ENCODE results near the gene PDE4D. TPM values are rescaled to one million over a fixed set of nuclear protein-coding genes. Genes with fewer than 3 reads are reported as not detected.

Gene PDE4D
- total RNA-seq, 1 experiment from 2014 or later, result 2.1 TPM

- no peaks in the 10 kb centered on the region for H3K27me3 ChIP-seq (ENCODE audit: insufficient read depth, low read length)
- no peak overlapping the region for H3K56ac ChIP-seq (ENCODE audit: insufficient read length, low read depth, low read length)
- no peak overlapping the region for H3K14ac ChIP-seq (ENCODE audit: insufficient read depth, low read length)
- no peaks in the 10 kb centered on the region for H3K79me1 ChIP-seq (ENCODE audit: insufficient read depth, low read depth, low read length, poor library complexity, severe bottlenecking)
- no peaks in the 10 kb centered on the region for H3K27me3 Mint-ChIP-seq (ENCODE audit: low read depth)
- no peak overlapping the region for H4K8ac ChIP-seq (replicated peaks; ENCODE audit: insufficient read length, low read depth, low read length)
- H3K4me1 Mint-ChIP-seq, result peaks cover 7 to 13% of the 10 kb centered on the region in 2 experiments
- H3T11ph ChIP-seq (ENCODE audit: low read length), result no peak overlapping the region
- no peak overlapping the region for H4K5ac ChIP-seq (ENCODE audit: insufficient read length, low read depth, low read length)
- H3K79me2 ChIP-seq (ENCODE audit: insufficient read depth, low read length), result no peaks in the 10 kb centered on the region
- H4K20me1 ChIP-seq (ENCODE audit: control insufficient read depth, insufficient read depth, insufficient read length), result no peaks in the 10 kb centered on the region
- H3K36me3 Mint-ChIP-seq (ENCODE audit: insufficient read depth in 1 of 3, low read depth in 3 of 3), result peaks cover 2 to 5% (median 3%) of the 10 kb centered on the region in 3 experiments; a peak in 5 of 7 replicates
- H3K4me2 ChIP-seq (ENCODE audit: insufficient read depth, insufficient read length, low read length), result no peak overlapping the region
- H3K9ac ChIP-seq (ENCODE audit: extremely low read depth, insufficient read length, low read length), result no peak overlapping the region
- no peak overlapping the region for H2BK5ac ChIP-seq (ENCODE audit: insufficient read length, low read length)
- no peak overlapping the region for H3K23ac ChIP-seq (ENCODE audit: insufficient read length, low read depth, low read length)
- H3K23me2 ChIP-seq (ENCODE audit: insufficient read length, low read depth, low read length, poor library complexity, severe bottlenecking), result no peaks in the 10 kb centered on the region
- H2AK5ac ChIP-seq (ENCODE audit: insufficient read length, low read length), result no peak overlapping the region
- peak overlapping the region; percentile 68 for H2AFZ ChIP-seq (ENCODE audit: low read length)
- H3K9me3 Mint-ChIP-seq, result peaks cover 3 to 4% of the 10 kb centered on the region in 2 experiments; a peak in 3 of 5 replicates
- H3K27ac Mint-ChIP-seq, result 0 out of 7 replicates have a peak overlapping the region, but pooled peaks of 1 of the 3 experiments have one; percentile 44
- no peak overlapping the region for H2BK20ac ChIP-seq (ENCODE audit: low read depth, low read length, poor library complexity, severe bottlenecking)
- no peaks in the 10 kb centered on the region for H3K9me3 ChIP-seq (ENCODE audit: control insufficient read depth, low read depth, low read length)
- H3K27ac ChIP-seq (ENCODE audit: insufficient read length, low read depth, low read length), result no peak overlapping the region
- TF ChIP-seq CTCF (conservative IDR thresholded peaks at IDR 0.05), result no peak
- H2BK120ac ChIP-seq (ENCODE audit: low read depth, low read length, poor library complexity, severe bottlenecking), result no peak overlapping the region
- H2BK15ac ChIP-seq (ENCODE audit: low read depth, low read length), result no peak overlapping the region
- H2BK12ac ChIP-seq (ENCODE audit: insufficient read length, low read depth, low read length), result no peak overlapping the region
- no peak overlapping the region for H3K4ac ChIP-seq (ENCODE audit: low read depth, low read length)
- no peak overlapping the region for H3K4me3 Mint-ChIP-seq
- no peak for DNase-seq
- H3K18ac ChIP-seq (ENCODE audit: insufficient read length, low read depth, low read length), result no peak overlapping the region
- no peaks in the 10 kb centered on the region; the same call in 1 of the 2 replicates for H3K4me1 ChIP-seq (ENCODE audit: insufficient read depth, low read length)
- WGBS (ENCODE audit: extremely low coverage, insufficient read length, low lambda C conversion rate), result no CpG with 5 or more reads among the region's 2 CpGs
- H4K91ac ChIP-seq (ENCODE audit: insufficient read length, low read depth, low read length), result no peak overlapping the region
These were observed 248.1 kb downstream of the PDE4D start for GRCh38 chr5:59645380-59645779.
